Muscle layer of colon (tissue), 2 donors: ENCODE results near the gene TRMT112.

Experiments used
- H3K27ac ChIP-seq: one replicate; pipeline ENCODE4 v1.7.0; 2013; ENCODE audit warnings: low read depth, mild to moderate bottlenecking, low read length, moderate library complexity
- H3K27me3 ChIP-seq, 2 donors: one replicate each; pipeline ENCODE4 v1.7.0; 2013; ENCODE audit warnings: low read length in 2 of 2, mild to moderate bottlenecking in 2 of 2; ENCODE audit not compliant: insufficient read depth in 2 of 2, control insufficient read depth in 1 of 2
- H3K36me3 ChIP-seq: one replicate; pipeline ENCODE4 v1.7.0; 2013; ENCODE audit warnings: mild to moderate bottlenecking, low read length; ENCODE audit not compliant: insufficient read depth
- H3K4me1 ChIP-seq: one replicate; pipeline ENCODE4 v1.7.0; 2013; ENCODE audit warnings: mild to moderate bottlenecking, low read length; ENCODE audit not compliant: insufficient read depth
- H3K4me3 ChIP-seq, 2 donors: one replicate each; pipeline ENCODE4 v1.7.0; 2013; ENCODE audit warnings: low read length in 2 of 2, low read depth in 1 of 2, mild to moderate bottlenecking in 1 of 2, moderate library complexity in 1 of 2
- H3K9ac ChIP-seq: one replicate; pipeline ENCODE4 v1.7.0; 2013; ENCODE audit warnings: low read length
- H3K9me3 ChIP-seq: one replicate; pipeline ENCODE4 v1.7.0; 2013; ENCODE audit warnings: mild to moderate bottlenecking, low read length
- donor health status: abdominal sarcoma.
- donor health status: Adenocarcinoma of cecum.

The TRMT112 gene

DNA sequence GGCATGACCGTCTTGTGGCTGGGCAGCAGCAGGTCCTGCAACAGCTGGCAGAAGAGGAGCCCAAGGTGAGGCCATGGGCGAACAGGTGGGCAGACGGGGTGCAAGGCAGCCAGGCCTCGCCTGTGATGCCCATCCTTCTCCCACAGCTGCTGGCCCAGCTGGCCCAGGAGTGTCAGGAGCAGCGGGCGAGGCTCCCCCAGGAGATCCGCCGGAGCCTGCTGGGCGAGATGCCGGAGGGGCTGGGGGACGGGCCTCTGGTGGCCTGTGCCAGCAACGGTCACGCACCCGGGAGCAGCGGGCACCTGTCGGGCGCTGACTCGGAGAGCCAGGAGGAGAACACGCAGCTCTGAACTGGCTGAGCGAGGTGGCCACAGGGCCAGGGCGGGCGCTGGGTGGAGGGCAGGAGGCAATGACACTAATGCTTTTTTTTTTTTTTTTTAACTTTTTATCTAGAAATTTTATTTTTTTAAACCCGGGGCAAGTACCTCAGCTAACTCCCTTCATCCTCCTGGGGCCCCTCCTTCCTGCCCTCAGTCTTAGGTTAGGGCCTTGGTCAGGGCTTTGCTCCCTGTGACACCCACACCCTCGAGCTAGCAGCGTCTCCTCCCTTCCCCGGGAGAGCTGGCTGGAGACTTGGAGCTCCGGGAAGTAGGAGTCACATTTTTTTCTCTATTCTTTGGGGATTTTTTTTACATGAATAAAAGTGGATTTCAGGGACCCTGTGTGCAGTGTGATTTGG is 50.0 kb downstream of the TRMT112 start:
- Histone ChIP-seq H3K4me3 (no peak overlapping the region), H3K9me3 (no peaks in the 10 kb centered on the region), H3K27ac (peak overlapping the region; percentile 99), H3K4me1 (peaks cover 19% of the 10 kb centered on the region), H3K36me3 (peaks cover 23% of the 10 kb centered on the region), H3K9ac (no peak overlapping the region), H3K27me3 (no peaks in the 10 kb centered on the region)
